ENCODE data around the gene AGTPBP1.

Gene AGTPBP1

GRCh38 chr9:85741875-85742596 lies at the start of gene AGTPBP1:
Gene AGTPBP1 (minus strand): TSS chr9:85741954. CDS start chr9:85712533, 29,421 bp downstream.
- TF ChIP-seq EGR1 (IDR thresholded peaks at IDR 0.05) (peak; percentile 37; the same call in 1 of the 2 replicates), TEAD4 (IDR thresholded peaks at IDR 0.05) (0 out of 2 replicates have a peak, but pooled peaks have one; percentile 3), CEBPB (IDR thresholded peaks at IDR 0.05) (no peak), FOXM1 (IDR thresholded peaks at IDR 0.05; ENCODE audit: borderline replicate concordance, low read depth) (no peak), REST (IDR thresholded peaks at IDR 0.05; ENCODE audit: low read depth) (no peak), TAF1 (IDR thresholded peaks at IDR 0.05; ENCODE audit: low read depth) (peak; percentile 49; the same call in 1 of the 2 replicates), TCF12 (IDR thresholded peaks at IDR 0.05; ENCODE audit: low read depth) (0 out of 2 replicates have a peak, but pooled peaks have one; percentile 18), CREB1 (IDR thresholded peaks at IDR 0.05; ENCODE audit: low read depth) (peak; percentile 12; the same call in 1 of the 2 replicates), EP300 (IDR thresholded peaks at IDR 0.05; ENCODE audit: borderline replicate concordance) (no peak), YY1 (IDR thresholded peaks at IDR 0.05; ENCODE audit: low read depth) (no peak), ZBTB7A (IDR thresholded peaks at IDR 0.05; ENCODE audit: low read depth) (0 out of 2 replicates have a peak, but pooled peaks have one; percentile 47), USF1 (IDR thresholded peaks at IDR 0.05) (peak; percentile 85)

- no peak for TF ChIP-seq CREB1 (IDR thresholded peaks at IDR 0.05; ENCODE audit: low read depth)
- TF ChIP-seq YY1 (IDR thresholded peaks at IDR 0.05; ENCODE audit: low read depth): no peak
- no peak for TF ChIP-seq REST (IDR thresholded peaks at IDR 0.05; ENCODE audit: low read depth)
- TF ChIP-seq TCF12 (IDR thresholded peaks at IDR 0.05; ENCODE audit: low read depth): no peak
- TF ChIP-seq EGR1 (IDR thresholded peaks at IDR 0.05): no peak
- no peak for TF ChIP-seq RAD21 (IDR thresholded peaks at IDR 0.05; ENCODE audit: low read depth)
- TF ChIP-seq TEAD4 (IDR thresholded peaks at IDR 0.05): no peak
- no peak for TF ChIP-seq MAX (IDR thresholded peaks at IDR 0.05)
- no peak for TF ChIP-seq USF1 (IDR thresholded peaks at IDR 0.05)
- TF ChIP-seq FOXM1 (IDR thresholded peaks at IDR 0.05; ENCODE audit: borderline replicate concordance, low read depth): no peak
Observed at GRCh38 chr9:85746309-85746708, 4.6 kb upstream of the AGTPBP1 start.

GRCh38 chr9:85745203-85745602 lies 3.4 kb upstream of the AGTPBP1 start:
- TF ChIP-seq CREB1 (IDR thresholded peaks at IDR 0.05; ENCODE audit: low read depth) (no peak), USF1 (IDR thresholded peaks at IDR 0.05) (no peak), TCF12 (IDR thresholded peaks at IDR 0.05; ENCODE audit: low read depth) (no peak), MAX (IDR thresholded peaks at IDR 0.05) (no peak)

GRCh38 chr9:85744480-85744879 lies 2.7 kb upstream of the AGTPBP1 start:
- TF ChIP-seq ZBTB7A (IDR thresholded peaks at IDR 0.05; ENCODE audit: low read depth) (no peak), EGR1 (IDR thresholded peaks at IDR 0.05) (no peak), REST (IDR thresholded peaks at IDR 0.05; ENCODE audit: low read depth) (no peak), TCF12 (IDR thresholded peaks at IDR 0.05; ENCODE audit: low read depth) (no peak), CEBPB (IDR thresholded peaks at IDR 0.05) (no peak), EP300 (IDR thresholded peaks at IDR 0.05; ENCODE audit: borderline replicate concordance) (no peak), MAX (IDR thresholded peaks at IDR 0.05) (no peak), FOXM1 (IDR thresholded peaks at IDR 0.05; ENCODE audit: borderline replicate concordance, low read depth) (no peak), YY1 (IDR thresholded peaks at IDR 0.05; ENCODE audit: low read depth) (no peak), USF1 (IDR thresholded peaks at IDR 0.05) (no peak), TAF1 (IDR thresholded peaks at IDR 0.05; ENCODE audit: low read depth) (no peak), RAD21 (IDR thresholded peaks at IDR 0.05; ENCODE audit: low read depth) (no peak), CREB1 (IDR thresholded peaks at IDR 0.05; ENCODE audit: low read depth) (no peak), TEAD4 (IDR thresholded peaks at IDR 0.05) (no peak), NFIC (IDR thresholded peaks at IDR 0.05) (no peak)

Data from Ishikawa (cell line).